ENCODE results near the gene NRAS.
"Not testable (repeated sequence)": the region's sequence is repeated elsewhere in the genome, so short reads cannot be mapped to it uniquely, and the experiment has no call there.

Gene NRAS

GRCh38 chr1:114716304-114717170, at the start of gene NRAS:
TSS of gene NRAS (minus strand) at chr1:114716771. CDS start at chr1:114716160, 611 bp downstream.
- DNase-seq = peak; percentile 59

DNA sequence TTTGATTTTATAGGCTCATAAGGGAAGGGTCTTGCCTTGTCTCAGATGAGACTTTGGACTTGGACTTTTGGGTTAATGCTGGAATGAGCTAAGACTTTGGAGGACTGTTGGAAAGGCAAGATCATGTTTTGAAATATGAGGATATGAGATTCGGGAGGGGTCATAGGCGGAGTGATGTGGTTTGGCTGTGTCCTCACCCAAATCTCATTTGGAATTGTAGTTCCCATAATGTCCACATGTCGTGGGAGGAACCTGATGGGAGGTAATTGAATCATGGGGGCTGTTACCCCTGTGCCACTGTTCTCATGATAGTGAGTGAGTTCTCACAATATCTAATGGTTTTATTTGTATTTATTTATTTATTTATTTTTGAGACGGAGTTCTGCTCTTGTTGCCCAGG, 48.1 kb upstream of the NRAS start:
- DNase-seq = no peak

- no peak for DNase-seq
These were observed 41.8 kb upstream of the NRAS start for GRCh38 chr1:114758256-114758832.

DNA sequence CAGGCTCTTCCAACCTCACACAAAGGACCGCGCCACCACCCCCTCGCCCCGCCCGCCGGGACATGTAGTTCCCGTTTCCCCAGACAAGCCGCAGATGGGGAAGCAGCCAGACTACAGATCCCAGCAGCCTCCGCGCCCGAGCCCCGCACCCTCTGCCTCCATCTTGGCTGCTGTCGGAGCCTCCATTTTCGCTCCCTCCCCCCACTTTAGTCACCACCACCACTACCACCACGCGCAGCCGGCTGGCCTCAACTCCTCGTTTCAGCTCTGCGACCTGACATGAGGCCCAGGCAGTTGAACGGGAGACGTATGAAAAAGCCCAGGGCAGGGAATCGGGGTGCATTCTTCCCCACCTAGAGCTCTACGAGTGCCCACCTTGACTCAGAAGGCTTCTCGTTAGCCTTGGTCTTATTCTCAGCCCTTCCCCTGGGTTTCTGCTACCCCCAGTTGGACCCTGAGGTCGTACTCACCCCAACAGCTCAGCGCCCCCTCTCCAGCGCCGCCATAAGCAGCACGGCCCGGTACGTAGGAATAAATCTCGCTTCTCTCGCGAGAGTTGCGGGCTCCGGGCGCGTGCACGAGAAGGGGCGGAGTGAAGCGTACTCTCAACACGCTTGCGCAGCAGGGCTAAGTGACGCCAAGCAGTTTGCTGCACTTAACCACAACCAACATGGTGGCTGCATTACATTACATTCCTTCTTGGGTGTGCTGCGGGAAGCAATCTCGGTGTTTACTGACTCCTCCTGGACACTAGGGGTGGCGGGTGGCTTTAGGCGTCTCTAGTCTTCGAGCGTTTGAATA, 41.1 kb upstream of the NRAS start, which contains the start of gene CSDE1:
Gene CSDE1, minus strand, starts transcription at position 530 of the 801 bp plus-strand sequence. CDS start 18,094 bp downstream, outside the sequence.
- peak; percentile 94 for DNase-seq

- DNase-seq = no peak
These were observed 40.4 kb upstream of the NRAS start for GRCh38 chr1:114756949-114757454.

- DNase-seq = no peak
These were observed 39.7 kb upstream of the NRAS start for GRCh38 chr1:114756009-114756892.

DNA sequence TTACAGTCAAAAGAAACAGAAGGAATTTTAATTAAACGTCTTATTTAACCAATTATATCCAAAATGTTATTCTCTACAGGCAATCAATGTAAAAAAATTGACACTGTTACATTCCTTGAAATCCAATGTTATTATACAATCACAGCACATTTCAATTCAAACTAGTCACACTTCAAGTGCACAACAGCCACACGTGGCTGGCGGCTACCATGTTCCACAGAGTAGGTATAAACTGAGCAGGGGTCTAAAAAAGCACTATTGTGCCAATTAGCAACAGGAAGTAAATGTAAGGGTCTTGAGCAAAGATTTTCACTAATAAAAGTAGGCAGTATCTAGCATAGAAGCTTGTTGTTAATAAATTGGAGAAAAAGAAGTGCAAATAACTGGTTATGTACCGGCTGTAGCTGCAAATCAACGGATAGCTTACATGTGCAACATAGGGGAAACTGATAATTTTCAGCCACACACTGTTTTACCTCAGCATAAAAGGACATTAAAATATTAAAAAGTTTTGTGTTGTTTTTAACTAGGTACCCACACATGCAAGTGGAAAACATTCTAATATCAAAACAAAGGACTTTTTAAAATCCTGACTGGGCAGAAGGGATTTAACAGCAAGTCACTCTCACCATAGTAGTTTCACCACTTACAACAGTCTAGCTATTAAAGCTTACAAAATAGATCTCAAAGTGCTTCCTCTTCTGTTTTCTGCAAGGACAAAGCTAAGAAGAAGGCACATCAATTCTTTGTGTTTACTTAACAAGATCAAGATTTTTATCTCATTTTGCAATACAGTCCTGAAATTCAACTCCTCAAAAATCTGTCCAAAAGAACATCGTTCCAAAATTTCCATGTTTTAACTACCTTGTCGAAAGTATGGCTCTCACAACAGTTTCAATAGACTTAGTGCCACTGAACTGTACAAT, 38.7 kb upstream of the NRAS start:
- no peak for DNase-seq

DNA sequence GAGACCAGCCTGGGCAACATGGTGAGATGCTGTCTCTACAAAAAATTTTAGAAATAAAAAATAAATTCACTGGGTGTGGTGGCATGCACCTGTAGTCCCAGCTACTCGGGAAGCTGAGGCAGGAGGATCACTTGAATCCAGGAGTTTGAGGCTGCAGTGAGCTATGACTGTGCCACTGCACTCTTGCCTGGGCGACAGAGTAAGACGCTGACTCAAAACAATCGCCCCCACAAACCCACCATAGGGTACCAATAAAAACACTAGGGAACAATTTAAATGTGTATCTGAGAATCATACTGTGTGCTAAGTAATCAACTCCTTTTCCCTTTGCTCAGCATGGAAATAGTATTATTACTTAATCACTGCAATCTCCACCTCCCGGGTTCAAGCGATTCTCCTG, 37.1 kb upstream of the NRAS start:
- DNase-seq = not testable (repeated sequence)

DNA sequence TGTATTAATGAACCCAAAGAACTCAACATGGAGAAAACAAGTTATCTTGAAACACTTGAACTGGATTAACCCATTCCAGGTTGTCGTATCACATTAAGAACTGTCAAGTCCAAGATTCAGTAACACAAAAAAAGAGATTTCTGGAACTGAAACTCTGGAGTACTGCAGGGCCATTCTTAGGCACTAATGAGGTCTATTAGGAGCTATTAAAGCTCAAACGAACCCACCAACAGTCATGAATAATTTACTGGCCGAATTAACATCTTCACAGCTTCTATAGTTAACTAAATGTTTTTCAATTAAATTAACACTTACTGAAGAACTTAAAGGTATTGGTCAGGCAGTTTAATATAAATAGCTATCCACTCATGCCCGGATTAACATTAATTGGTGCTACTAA, 36.6 kb upstream of the NRAS start:
- no peak for DNase-seq

DNA sequence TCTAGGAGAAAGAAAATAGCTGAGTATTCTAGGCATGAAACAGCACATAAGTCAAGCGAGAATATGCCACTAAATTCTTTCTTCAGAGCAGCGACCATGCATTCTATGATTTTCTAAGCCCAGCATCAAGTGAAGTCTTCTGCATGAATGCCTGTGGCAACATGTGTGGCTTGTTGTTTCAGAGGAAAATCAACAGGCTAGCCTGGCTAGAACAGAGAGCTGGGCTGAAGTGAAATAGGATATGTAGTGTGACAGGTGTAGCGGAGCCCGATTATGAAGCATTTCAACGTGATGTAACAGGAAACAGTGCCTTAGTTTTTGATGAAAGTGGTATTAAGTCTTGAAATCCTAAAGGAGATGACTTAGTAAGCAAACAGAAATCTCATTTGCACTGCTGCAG, 34.2 kb upstream of the NRAS start:
- no peak for DNase-seq

GRCh38 chr1:114749835-114750234, 33.3 kb upstream of the NRAS start:
- no peak for DNase-seq

GRCh38 chr1:114746450-114747121, 30.0 kb upstream of the NRAS start:
- DNase-seq = no peak

DNA sequence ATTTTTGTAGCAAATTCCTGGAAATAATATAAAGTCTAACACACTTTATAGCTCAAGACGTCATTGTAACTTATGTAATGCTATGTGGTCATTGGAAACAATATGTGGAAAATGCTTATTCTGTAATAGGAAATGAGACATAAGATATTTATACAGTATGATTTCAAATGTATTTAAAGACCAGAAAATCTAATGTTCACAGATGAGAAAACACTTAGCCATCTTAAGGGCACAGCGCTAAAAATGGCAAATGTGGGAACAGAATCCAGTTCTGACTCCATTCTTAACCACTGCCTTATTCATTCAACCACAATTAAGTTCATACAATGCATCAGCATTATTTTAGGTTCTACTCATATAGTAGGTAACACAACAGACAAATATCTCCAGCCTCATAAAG, 28.7 kb upstream of the NRAS start:
- DNase-seq = no peak

GRCh38 chr1:114741963-114742746, 25.6 kb upstream of the NRAS start:
- no peak for DNase-seq

GRCh38 chr1:114740331-114740730, 23.8 kb upstream of the NRAS start:
- DNase-seq = no peak

- DNase-seq = no peak
These were observed 20.8 kb upstream of the NRAS start for GRCh38 chr1:114737314-114737849.

DNA sequence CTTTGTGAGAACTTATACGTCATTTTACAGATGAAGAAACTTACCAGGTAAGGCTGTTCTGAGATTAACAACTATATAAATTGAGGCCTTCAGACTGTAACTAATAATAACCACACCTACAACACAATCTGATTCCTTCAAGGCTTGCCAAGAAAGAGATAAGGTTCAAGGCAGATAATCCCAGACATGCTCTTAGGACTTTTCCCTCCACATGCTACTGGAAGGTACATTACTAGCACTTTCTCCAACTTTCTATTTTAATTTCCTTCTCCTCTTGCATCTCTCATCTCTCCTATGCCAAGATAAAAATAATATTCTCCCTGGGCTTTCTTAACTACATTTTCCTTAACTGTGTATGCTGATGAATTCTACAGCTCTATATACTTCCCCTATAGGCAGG, 18.9 kb upstream of the NRAS start:
- no peak for DNase-seq

GRCh38 chr1:114729782-114730181, 13.2 kb upstream of the NRAS start:
- DNase-seq = no peak

DNA sequence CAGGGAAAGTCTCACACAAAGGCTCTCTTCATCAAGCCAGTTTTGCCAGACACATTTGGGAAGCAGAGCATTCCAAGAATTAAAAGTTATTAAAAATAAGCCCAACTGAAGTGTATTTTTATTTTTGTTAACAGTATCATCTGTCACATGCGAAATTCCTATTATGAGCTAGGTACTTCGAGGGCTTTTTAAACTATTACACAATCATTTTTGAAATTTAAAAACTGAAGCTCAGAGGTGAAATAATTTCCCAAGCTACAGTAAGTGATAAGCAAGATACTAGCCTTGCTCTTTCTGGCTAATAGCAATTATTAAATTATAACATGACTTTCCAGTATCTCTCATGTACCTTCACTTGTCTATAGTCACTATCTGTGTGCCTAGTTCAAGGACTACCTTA, 12.0 kb upstream of the NRAS start:
- no peak for DNase-seq
